Amniotic epithelial cell (primary cell): ENCODE data around the gene APOA4.
"Not testable (repeated sequence)": the region's sequence is repeated elsewhere in the genome, so short reads cannot be mapped to it uniquely, and the experiment has no call there.

Experiments
- DNase-seq: peaks from one replicate; pipeline ENCODE4 v3.0.0-alpha.2; 2010; ENCODE audit warnings: low read depth

APOA4 gene

GRCh38 chr11:116829525-116830183 is 6.5 kb upstream of the APOA4 start, which contains the start of gene APOC3:
Gene APOC3, plus strand, starts transcription at chr11:116829907. Its CDS starts 676 bp downstream, at chr11:116830583.
- DNase-seq: peak; percentile 53

- DNase-seq: no peak
These were observed 5.8 kb upstream of the APOA4 start for GRCh38 chr11:116828632-116829524.

GRCh38 chr11:116827461-116827860 is 4.4 kb upstream of the APOA4 start:
- DNase-seq: no peak

- peak; percentile 14 for DNase-seq
These were observed 3.8 kb upstream of the APOA4 start for GRCh38 chr11:116826751-116827431.

GRCh38 chr11:116825854-116826750 is 3.0 kb upstream of the APOA4 start:
- no peak for DNase-seq

- DNase-seq: no peak
These were observed 2.3 kb upstream of the APOA4 start for GRCh38 chr11:116825434-116825833.

- DNase-seq: no peak
These were observed 529 bp downstream of the APOA4 start for GRCh38 chr11:116822575-116822974.

- DNase-seq: no peak
These were observed 1.8 kb downstream of the APOA4 start for GRCh38 chr11:116821050-116821918.

- DNase-seq: no peak
These were observed 4.1 kb downstream of the APOA4 start for GRCh38 chr11:116819049-116819448.

- no peak for DNase-seq
These were observed 8.6 kb downstream of the APOA4 start for GRCh38 chr11:116814502-116814901.

- no peak for DNase-seq
These were observed 9.2 kb downstream of the APOA4 start for GRCh38 chr11:116813781-116814471.

GRCh38 chr11:116813170-116813569 is 9.9 kb downstream of the APOA4 start:
- no peak for DNase-seq

GRCh38 chr11:116812109-116812508 is 11.0 kb downstream of the APOA4 start:
- no peak for DNase-seq

GRCh38 chr11:116811194-116811593 is 11.9 kb downstream of the APOA4 start:
- no peak for DNase-seq

GRCh38 chr11:116808262-116809175 is 14.6 kb downstream of the APOA4 start:
- DNase-seq: peak; percentile 83

GRCh38 chr11:116807601-116808261 is 15.4 kb downstream of the APOA4 start:
- DNase-seq: no peak

- DNase-seq: no peak
These were observed 19.1 kb downstream of the APOA4 start for GRCh38 chr11:116804001-116804400.

- DNase-seq: not testable (repeated sequence)
These were observed 21.4 kb downstream of the APOA4 start for GRCh38 chr11:116801662-116802061.
